Psoas muscle (tissue), 8 donors: ENCODE results near the gene PLA2G12A. TPM values are rescaled to one million over a fixed set of nuclear protein-coding genes. Genes with fewer than 3 reads are reported as not detected.
A peak's percentile ranks its signal among the peaks of the same experiment; 100 is the strongest.

Experiments
- ATAC-seq, 4 donors: fragments of 200-7000 bp; cut with Tn5 transposase; one replicate each; pipeline ENCODE4 v1.9.1; 2020; ENCODE audit warnings: moderate library complexity in 3 of 4, mild to moderate bottlenecking in 2 of 4
- DNase-seq, 2 donors: peaks; one replicate each; pipeline ENCODE4 v3.0.0-alpha.2; 2020
- H3K27ac ChIP-seq: fragments of 200-600 bp; one replicate; pipeline ENCODE4 v1.8.0; 2022
- H3K27me3 ChIP-seq, 3 donors: fragments of 200-600 bp in 1 of 3; one replicate each; pipeline versions ENCODE4 v1.6.1 to v1.8.0; 2013 to 2022; ENCODE audit warnings: low read length in 2 of 3, mild to moderate bottlenecking in 2 of 3, moderate library complexity in 1 of 3; ENCODE audit not compliant: insufficient read depth in 3 of 3
- H3K36me3 ChIP-seq, 2 donors: fragments of 200-600 bp in 1 of 2; one replicate each; pipeline versions ENCODE4 v1.6.1 to v1.8.0; 2013 to 2022; ENCODE audit warnings: low read depth in 1 of 2, mild to moderate bottlenecking in 1 of 2, moderate library complexity in 1 of 2; ENCODE audit not compliant: insufficient read depth in 1 of 2
- H3K4me1 ChIP-seq: fragments of 200-600 bp; one replicate; pipeline ENCODE4 v1.8.0; 2022
- H3K4me3 ChIP-seq: fragments of 200-600 bp; one replicate; pipeline ENCODE4 v1.8.0; 2022; ENCODE audit warnings: mild to moderate bottlenecking
- H3K9me3 ChIP-seq: fragments of 200-600 bp; one replicate; pipeline ENCODE4 v1.8.0; 2022
- CTCF ChIP-seq: fragments of 200-600 bp; IDR thresholded peaks from one replicate; pipeline ENCODE4 v1.8.0; 2022; ENCODE audit warnings: antibody characterized with exemption
- WGBS, 3 donors: extraction: QIAGEN DNeasy Blood & Tissue Kit; methylation state at CpG; one replicate each; pipeline versions ENCODE4 v1.1.6 to v1.1.7; 2013; 5-methylcytosine and 5-hydroxymethylcytosine counted together
- intact Hi-C, 2 donors: fragments of 100-400 bp; cut with DNase I; formaldehyde crosslinking; loops; one replicate each; pipeline versions ENCODE4 v1.11.0 to v1.14.2; 2022
- polyA plus RNA-seq, 3 donors: library from polyadenylated mRNA; stranded (reverse); fragments of 200-250 nt; gene quantifications; one replicate each; pipeline ENCODE4 v1.2.3, GENCODE V29; 2013
- total RNA-seq, 4 donors: library from RNA; stranded (reverse); fragmentation: NEBNext Ultra II Directional in 2 of 4; extraction: Animal tissue kit (Norgen Biotek cat#: 25700) in 2 of 4; gene quantifications; one replicate each; pipeline versions ENCODE4 v1.2.1 to v1.2.4, GENCODE V29; 2021 to 2023
- donor health status: healthy with polysubstance abuse.
- donor health status: DM: no; HTN: no; CAD: no; lungs with moderate emphysema.
- donor health status: Bipolar disorder and iron deficiency.
- donor health status: healthy.
- donor health status: DM: yes; HTN: yes; CAD: no.
- donor health status: DM: no; HTN: no; CAD: no.
- donor health status: DM: no; HTN: no; CAD: no.
- donor health status: DM: yes; HTN: yes; CAD: no.

PLA2G12A gene
- total and polyA plus RNA-seq, 7 donors: 19.1 to 52.5 (median 31.9) TPM

GRCh38 chr4:109733728-109734127 lies 3.9 kb upstream of the PLA2G12A start:
- Histone ChIP-seq H3K27me3 (no peaks in the 10 kb centered on the region), H3K9me3 (no peaks in the 10 kb centered on the region), H3K36me3 (no peaks in the 10 kb centered on the region), H3K4me1 (peaks cover 2% of the 10 kb centered on the region), H3K27ac (no peak overlapping the region), H3K4me3 (no peak overlapping the region)
- 90 to 92% (median 90%) methylated on average over 5 of the region's 5 CpGs for WGBS, 3 donors
- TF ChIP-seq CTCF: no peak
- no peak for DNase-seq
- intact Hi-C loops: no loop called here
- ATAC-seq: no peak

GRCh38 chr4:109730619-109731545 lies 1.0 kb upstream of the PLA2G12A start:
- H3K4me3 ChIP-seq: peak overlapping the region; percentile 91
- no peak for TF ChIP-seq CTCF
- peaks cover 10% of the 10 kb centered on the region for H3K4me1 ChIP-seq
- H3K27ac ChIP-seq: peak overlapping the region; percentile 94
- no peaks in the 10 kb centered on the region for H3K27me3 ChIP-seq
- no peak for DNase-seq
- no peaks in the 10 kb centered on the region for H3K36me3 ChIP-seq
- peak; percentile 23 to 59 (median 42) for ATAC-seq
- no peaks in the 10 kb centered on the region for H3K9me3 ChIP-seq
- intact Hi-C loops: no loop called here
- WGBS, 3 donors: 46 to 50% (median 48%) methylated on average over 21 of the region's 21 CpGs

- ATAC-seq (peak; percentile 5 to 21 (median 10)), DNase-seq (peak in 1 of 2 donors; percentile 16)
- H3K4me1 ChIP-seq: peaks cover 10% of the 10 kb centered on the region
- H3K27ac ChIP-seq: peak overlapping the region; percentile 94
- 1% methylated on average over 25 of the region's 25 CpGs for WGBS, 3 donors
- no peak for TF ChIP-seq CTCF
- no peaks in the 10 kb centered on the region for H3K9me3 ChIP-seq
- no peaks in the 10 kb centered on the region for H3K36me3 ChIP-seq
- intact Hi-C loops: loop anchor here in 1 of 2 donors (2.0 kb wide), 1 partner anchor 88 kb away; no protein-coding TSS in a partner anchor
- peak overlapping the region; percentile 91 for H3K4me3 ChIP-seq
- no peaks in the 10 kb centered on the region for H3K27me3 ChIP-seq
These were observed 653 bp downstream of the PLA2G12A start for GRCh38 chr4:109729117-109729717.

GRCh38 chr4:109728385-109728784 lies 1.5 kb downstream of the PLA2G12A start:
- Histone ChIP-seq H3K4me1 (peaks cover 10% of the 10 kb centered on the region), H3K4me3 (peak overlapping the region; percentile 91), H3K27ac (no peak overlapping the region), H3K9me3 (no peaks in the 10 kb centered on the region), H3K27me3 (no peaks in the 10 kb centered on the region), H3K36me3 (no peaks in the 10 kb centered on the region)
- DNase-seq: no peak
- WGBS, 3 donors: 56 to 64% (median 60%) methylated on average over 6 of the region's 6 CpGs
- no peak for TF ChIP-seq CTCF
- ATAC-seq: no peak
- intact Hi-C loops: loop anchor here in 1 of 2 donors (2.0 kb wide), 1 partner anchor 88 kb away; no protein-coding TSS in a partner anchor
